Panc1 (cell line): ENCODE data around the gene C11orf21. TPM values are rescaled to one million over a fixed set of nuclear protein-coding genes. Genes with fewer than 3 reads are reported as not detected.

ENCODE experiments used
- ATAC-seq: fragments of 200-7000 bp; cut with Tn5 transposase; 2 replicates; pipeline ENCODE4 v1.9.1; 2020; ENCODE audit warnings: mild to moderate bottlenecking, moderate library complexity
- BruUV-seq: library from RNA; stranded (reverse); fragments of 400-500 nt; replicated peaks from 2 replicates; lab custom pipeline; 2021; lab: Mats Ljungman, UMichigan
- CTCF ChIA-PET: fragments of 300-600 bp; sonication (Branson Sonifier 250); formaldehyde crosslinking; loops from one replicate; lab custom pipeline; 2022; ENCODE audit warnings: antibody characterized with exemption; lab: Charles Lee
- POLR2A ChIA-PET: fragments of 300-600 bp; sonication (Branson Sonifier 250); formaldehyde crosslinking; loops from one replicate; lab custom pipeline; 2022; ENCODE audit warnings: antibody characterized with exemption; lab: Charles Lee
- DNase-seq: peaks from one replicate; pipeline ENCODE4 v3.0.0-alpha.2; 2010; ENCODE audit warnings: low read depth, low spot score
- H3K27ac ChIP-seq: 2 replicates; pipeline ENCODE4 v1.5.1; 2011; ENCODE audit warnings: mild to moderate bottlenecking, low read length, inconsistent platforms
- H3K27me3 ChIP-seq: fragments of 200-500 bp; sonication (Bioruptor generic); 2 replicates; pipeline ENCODE4 v1.6.0; 2014; ENCODE audit warnings: low read length, inconsistent platforms; ENCODE audit not compliant: control insufficient read depth, insufficient read depth
- H3K36me3 ChIP-seq: fragments of 200-500 bp; sonication (Bioruptor generic); 2 replicates; pipeline ENCODE4 v1.5.1; 2014; ENCODE audit warnings: inconsistent platforms, mild to moderate bottlenecking, low read length, moderate library complexity; ENCODE audit not compliant: control insufficient read depth, insufficient read depth
- H3K4me1 ChIP-seq: 2 replicates; pipeline ENCODE4 v1.5.1; 2011; ENCODE audit warnings: inconsistent platforms, mild to moderate bottlenecking, low read length, moderate library complexity; ENCODE audit not compliant: control insufficient read depth, insufficient read depth
- H3K4me3 ChIP-seq, 2 experiments: 2 replicates each; pipeline ENCODE4 v1.5.1; 2011 to 2012; ENCODE audit warnings: low read depth in 2 of 2, low read length in 2 of 2, mild to moderate bottlenecking in 2 of 2, inconsistent platforms in 1 of 2, moderate library complexity in 1 of 2
- H3K9me3 ChIP-seq: fragments of 200-500 bp; sonication (Bioruptor generic); 2 replicates; pipeline ENCODE4 v1.5.1; 2014; ENCODE audit warnings: low read depth, mild to moderate bottlenecking, inconsistent platforms, low read length, moderate library complexity; ENCODE audit not compliant: control insufficient read depth, insufficient read depth
- CTCF ChIP-seq: fragments of 450-650 bp; IDR thresholded peaks from 2 replicates; pipeline ENCODE4 v1.5.1; 2017; ENCODE audit warnings: mild to moderate bottlenecking
- POLR2AphosphoS5 ChIP-seq: IDR thresholded peaks from 2 replicates; pipeline ENCODE4 v1.6.1; 2012; ENCODE audit warnings: mild to moderate bottlenecking, low read depth, low read length, moderate library complexity
- REST ChIP-seq, 2 experiments: IDR thresholded peaks; 2 replicates each; pipeline ENCODE4 v1.6.1; 2011 to 2012; ENCODE audit warnings: low read depth in 2 of 2, control low read depth in 1 of 2, low read length in 1 of 2, mild to moderate bottlenecking in 1 of 2, moderate library complexity in 1 of 2; ENCODE audit not compliant: insufficient read depth in 1 of 2
- SIN3A ChIP-seq: IDR thresholded peaks from 2 replicates; pipeline ENCODE4 v1.6.1; 2012; ENCODE audit warnings: low read depth, mild to moderate bottlenecking, low read length, moderate library complexity, borderline replicate concordance; ENCODE audit not compliant: insufficient read depth
- TCF7L2 ChIP-seq: IDR thresholded peaks from 2 replicates; pipeline ENCODE4 v1.6.1; 2011; ENCODE audit warnings: mild to moderate bottlenecking, low read depth, low read length, inconsistent platforms
- in situ Hi-C: cut with HindIII; loops from 2 replicates; pipeline ENCODE4 v1.10.0; 2016; ENCODE audit warnings: low sequenced_read_pairs, low pct_unique_long_range_greater_than_20kb
- intact Hi-C: fragments of 100-400 bp; cut with micrococcal nuclease; formaldehyde crosslinking; loops from one replicate; pipeline ENCODE4 v1.10.0; 2022; ENCODE audit not compliant: unreplicated experiment
- total RNA-seq: library from RNA; stranded (reverse); gene quantifications from one replicate; pipeline ENCODE4 v1.2.1, GENCODE V29; 2021; ENCODE audit not compliant: unreplicated experiment

Gene C11orf21
- total RNA-seq, 1 experiment from 2014 or later, result 0.31 TPM

- Histone ChIP-seq H3K4me3 (no peak overlapping the region), H3K4me1 (peaks cover 6% of the 10 kb centered on the region; the same call in 1 of the 2 replicates), H3K27me3 (no peaks in the 10 kb centered on the region), H3K27ac (no peak overlapping the region), H3K9me3 (no peaks in the 10 kb centered on the region), H3K36me3 (no peaks in the 10 kb centered on the region)
- POLR2A ChIA-PET, result interaction anchor here (0.5 kb wide), 1 partner anchor 90 kb away, joined by 4 read pairs; no protein-coding TSS in a partner anchor
- CTCF ChIA-PET, result interaction anchor here (0.6 to 1.4 kb wide), 2 partner anchors 111 to 223 kb away, joined by 3 to 4 read pairs; no protein-coding TSS in a partner anchor
- DNase-seq (no peak), ATAC-seq (no peak)
- BruUV-seq, result no TSS peak
- intact Hi-C loops, result no loop called here
- in situ Hi-C loops, result no loop called here
- TF ChIP-seq CTCF (no peak), REST (IDR thresholded peaks at IDR 0.05; ENCODE audit: insufficient read depth in 1 of 2, low read depth in 2 of 2, low read length in 1 of 2) (no peak), SIN3A (no peak), TCF7L2 (no peak), POLR2AphosphoS5 (no peak)
Observed at GRCh38 chr11:2308713-2309112, 7.0 kb upstream of the C11orf21 start.

DNA sequence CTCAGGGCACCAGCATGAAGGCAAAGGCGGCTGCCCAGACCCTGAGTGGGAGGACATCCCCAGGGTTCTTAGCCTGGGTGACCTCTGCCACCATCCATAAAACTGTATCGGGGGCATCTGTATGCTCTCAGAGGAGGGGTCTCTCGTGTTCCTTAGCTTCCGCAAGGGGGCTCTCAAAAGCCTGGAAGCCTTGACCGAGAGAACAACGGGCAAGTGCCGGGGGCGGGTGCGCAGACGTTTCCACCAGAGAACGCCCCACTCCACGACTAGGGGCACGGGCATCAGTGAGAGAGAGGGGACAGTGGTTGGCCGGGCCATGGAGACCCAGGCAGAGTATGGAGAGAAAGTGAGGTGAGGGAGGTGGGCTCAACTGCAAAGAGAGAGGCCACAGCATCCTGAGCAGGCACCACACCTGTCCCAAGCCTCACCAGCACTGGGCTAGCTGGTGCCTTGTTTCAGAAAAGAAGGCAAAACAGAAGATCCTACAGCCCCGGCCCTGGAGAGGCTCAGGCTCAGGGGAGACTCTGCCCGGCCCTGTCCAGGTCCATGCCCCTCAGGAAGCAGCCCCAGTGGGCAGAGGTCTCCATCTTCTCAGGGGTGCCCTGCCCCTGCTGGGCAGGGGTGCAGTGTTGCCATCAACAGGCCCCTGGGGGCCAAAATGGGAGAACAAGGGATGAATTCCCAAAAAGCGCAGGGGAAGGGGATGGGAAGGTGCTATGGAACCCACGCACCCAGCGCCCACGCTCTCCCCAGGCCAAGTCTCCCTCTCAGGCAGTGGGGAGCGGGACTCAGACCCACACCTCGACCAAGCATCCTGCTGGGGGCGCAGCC, 6.0 kb upstream of the C11orf21 start:
- no TSS peak for BruUV-seq
- intact Hi-C loops, result no loop called here
- Histone ChIP-seq H3K27ac (no peak overlapping the region), H3K4me1 (peaks cover 6% of the 10 kb centered on the region; the same call in 1 of the 2 replicates), H3K27me3 (no peaks in the 10 kb centered on the region), H3K9me3 (no peaks in the 10 kb centered on the region), H3K36me3 (no peaks in the 10 kb centered on the region), H3K4me3 (no peak overlapping the region)
- ChIA-PET CTCF (interaction anchor here (3.9 kb wide), 1 partner anchor 113 kb away, joined by 102 read pairs; no protein-coding TSS in a partner anchor), POLR2A (no interaction called here)
- in situ Hi-C loops, result no loop called here
- no peak for DNase-seq
- ATAC-seq, result no peak
- no peak for TF ChIP-seq CTCF
- no peak for TF ChIP-seq REST (IDR thresholded peaks at IDR 0.05; ENCODE audit: insufficient read depth in 1 of 2, low read depth in 2 of 2, low read length in 1 of 2)
- TF ChIP-seq SIN3A, result no peak
- no peak for TF ChIP-seq TCF7L2
- TF ChIP-seq POLR2AphosphoS5, result no peak
